AG04450 (cell line): ENCODE results near the gene SMIM32. TPM values are rescaled to one million over a fixed set of nuclear protein-coding genes. Genes with fewer than 3 reads are reported as not detected.

Experiments
- CTCF ChIA-PET: fragments of 300-600, 350-600 bp; formaldehyde crosslinking; extraction: SDS; loops from one replicate; lab custom pipeline; 2022; ENCODE audit warnings: antibody characterized with exemption, inconsistent platforms; lab: Charles Lee
- POLR2A ChIA-PET: fragments of 350-600 bp; formaldehyde crosslinking; extraction: SDS; loops from one replicate; lab custom pipeline; 2021; ENCODE audit warnings: antibody characterized with exemption, inconsistent platforms; lab: Yijun Ruan, JAX
- DNase-seq: peaks from one replicate; pipeline ENCODE4 v3.0.0-alpha.2; 2011; ENCODE audit warnings: low read depth, low spot score
- H3K27ac ChIP-seq: one replicate; pipeline ENCODE4 v1.5.1; 2012; ENCODE audit warnings: low read depth, low read length, control low read depth
- H3K27me3 ChIP-seq: one replicate; pipeline ENCODE4 v1.6.0; 2012; ENCODE audit warnings: low read length; ENCODE audit not compliant: control insufficient read depth, insufficient read depth
- H3K4me3 ChIP-seq: 2 replicates; pipeline ENCODE4 v1.5.1; 2011; ENCODE audit warnings: mild to moderate bottlenecking, low read depth, low read length, control low read depth
- H3K9me3 ChIP-seq: 2 replicates; pipeline ENCODE4 v1.5.1; 2012; ENCODE audit warnings: low read length; ENCODE audit not compliant: control insufficient read depth, insufficient read depth
- polyA plus RNA-seq: library from polyadenylated mRNA; depleted of rRNA; stranded (reverse); fragments of >200 nt; gene quantifications from 2 replicates; pipeline ENCODE4 v1.2.3, GENCODE V29; 2011
- TF ChIP-seq, protein P1 (sequence below): IDR thresholded peaks from 2 replicates; pipeline ENCODE4 v1.5.1; 2011; ENCODE audit warnings: low read depth, low read length, control low read depth, inconsistent platforms

Gene SMIM32
- polyA plus RNA-seq, 1 experiment = not detected

DNA sequence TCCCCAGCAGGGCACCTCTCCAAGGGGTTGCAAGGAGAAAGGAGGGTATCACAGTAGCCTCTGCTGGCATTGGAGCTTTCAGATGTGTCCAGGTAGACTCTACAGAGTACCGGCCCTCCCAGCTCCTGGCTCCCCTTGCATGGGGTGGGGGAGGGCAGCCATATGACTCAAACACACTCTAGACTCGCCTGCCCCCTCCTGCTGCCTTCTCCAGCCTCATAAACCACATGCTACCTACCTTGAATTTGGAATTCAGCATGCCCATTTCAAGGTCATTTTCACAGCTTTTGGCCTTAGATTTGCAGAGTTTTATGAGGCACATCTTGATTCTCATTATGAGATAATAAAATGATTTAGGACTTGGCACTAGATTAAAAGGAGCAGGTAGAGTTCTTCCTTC lies 32.8 kb upstream of the SMIM32 start:
- Histone ChIP-seq H3K4me3 (no peak overlapping the region), H3K9me3 (no peaks in the 10 kb centered on the region), H3K27ac (no peak overlapping the region), H3K27me3 (peaks cover 13% of the 10 kb centered on the region)
- TF ChIP-seq, protein P1, sequence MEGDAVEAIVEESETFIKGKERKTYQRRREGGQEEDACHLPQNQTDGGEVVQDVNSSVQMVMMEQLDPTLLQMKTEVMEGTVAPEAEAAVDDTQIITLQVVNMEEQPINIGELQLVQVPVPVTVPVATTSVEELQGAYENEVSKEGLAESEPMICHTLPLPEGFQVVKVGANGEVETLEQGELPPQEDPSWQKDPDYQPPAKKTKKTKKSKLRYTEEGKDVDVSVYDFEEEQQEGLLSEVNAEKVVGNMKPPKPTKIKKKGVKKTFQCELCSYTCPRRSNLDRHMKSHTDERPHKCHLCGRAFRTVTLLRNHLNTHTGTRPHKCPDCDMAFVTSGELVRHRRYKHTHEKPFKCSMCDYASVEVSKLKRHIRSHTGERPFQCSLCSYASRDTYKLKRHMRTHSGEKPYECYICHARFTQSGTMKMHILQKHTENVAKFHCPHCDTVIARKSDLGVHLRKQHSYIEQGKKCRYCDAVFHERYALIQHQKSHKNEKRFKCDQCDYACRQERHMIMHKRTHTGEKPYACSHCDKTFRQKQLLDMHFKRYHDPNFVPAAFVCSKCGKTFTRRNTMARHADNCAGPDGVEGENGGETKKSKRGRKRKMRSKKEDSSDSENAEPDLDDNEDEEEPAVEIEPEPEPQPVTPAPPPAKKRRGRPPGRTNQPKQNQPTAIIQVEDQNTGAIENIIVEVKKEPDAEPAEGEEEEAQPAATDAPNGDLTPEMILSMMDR = no peak
- ChIA-PET POLR2A (no interaction called here), CTCF (interaction anchor here (1.8 kb wide), 1 partner anchor 14 kb away, joined by 4 read pairs; no protein-coding TSS in a partner anchor)
- DNase-seq = no peak

DNA sequence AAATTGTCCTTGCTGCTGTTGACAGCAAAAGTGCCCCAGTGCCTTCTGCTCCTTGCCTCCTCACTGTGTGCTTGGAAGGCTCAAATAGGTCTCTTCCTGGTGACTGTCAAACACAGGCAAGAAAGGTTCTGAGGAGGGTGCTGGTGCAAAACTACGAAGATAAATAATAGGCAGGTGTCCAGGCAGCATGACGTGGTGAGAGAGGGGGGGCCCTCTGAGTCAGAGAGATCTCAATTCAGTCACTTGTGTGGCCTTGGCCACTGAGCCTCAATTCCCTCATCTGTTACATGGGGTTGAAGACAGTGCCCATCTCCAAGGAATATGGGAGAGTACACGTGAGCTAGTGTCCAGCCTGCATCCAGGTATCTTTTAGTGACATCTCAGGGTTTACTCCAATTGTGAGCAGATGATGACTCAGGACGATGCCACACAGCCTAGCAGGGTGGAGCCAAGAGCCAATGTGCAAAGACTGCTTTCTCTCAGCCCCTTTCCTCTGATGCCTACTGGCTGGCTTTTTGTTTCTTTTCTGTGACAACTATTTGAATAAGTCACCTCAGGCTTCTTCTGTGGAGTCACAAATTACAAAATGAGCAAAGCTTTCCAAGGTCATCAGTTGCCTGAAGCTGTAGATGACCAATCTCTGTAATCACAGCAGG lies 29.7 kb upstream of the SMIM32 start:
- TF ChIP-seq, protein P1 = no peak
- ChIA-PET POLR2A (no interaction called here), CTCF (interaction anchor here (0.6 to 1.2 kb wide), 3 partner anchors 11 to 49 kb away, joined by 3 to 7 read pairs (median 3); no protein-coding TSS in a partner anchor)
- Histone ChIP-seq H3K27ac (no peak overlapping the region), H3K9me3 (no peaks in the 10 kb centered on the region), H3K27me3 (peaks cover 10% of the 10 kb centered on the region), H3K4me3 (no peak overlapping the region)
- no peak for DNase-seq

DNA sequence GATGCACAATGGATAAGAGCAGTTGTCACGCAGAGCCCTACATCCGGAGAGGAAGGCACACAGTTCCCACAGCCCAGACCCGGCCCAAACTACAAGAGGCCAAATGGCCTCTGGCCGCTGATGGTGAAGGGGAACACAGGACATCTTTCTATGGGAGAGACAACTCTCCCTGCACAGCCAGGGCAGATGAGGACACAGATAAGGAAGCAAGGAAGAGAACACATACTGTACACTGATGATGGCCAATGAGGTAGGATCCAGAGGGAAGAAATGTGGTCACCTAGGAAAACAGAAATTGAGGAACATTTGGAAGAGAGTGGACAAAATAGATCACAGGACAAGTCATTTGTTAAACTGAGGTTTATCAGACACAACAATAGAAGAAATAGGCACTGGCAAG lies 28.4 kb upstream of the SMIM32 start:
- DNase-seq = no peak
- H3K9me3 ChIP-seq = no peaks in the 10 kb centered on the region
- no peak overlapping the region for H3K27ac ChIP-seq
- H3K27me3 ChIP-seq = peaks cover 6% of the 10 kb centered on the region
- ChIA-PET POLR2A (no interaction called here), CTCF (no interaction called here)
- TF ChIP-seq, protein P1 = no peak
- no peak overlapping the region for H3K4me3 ChIP-seq

DNA sequence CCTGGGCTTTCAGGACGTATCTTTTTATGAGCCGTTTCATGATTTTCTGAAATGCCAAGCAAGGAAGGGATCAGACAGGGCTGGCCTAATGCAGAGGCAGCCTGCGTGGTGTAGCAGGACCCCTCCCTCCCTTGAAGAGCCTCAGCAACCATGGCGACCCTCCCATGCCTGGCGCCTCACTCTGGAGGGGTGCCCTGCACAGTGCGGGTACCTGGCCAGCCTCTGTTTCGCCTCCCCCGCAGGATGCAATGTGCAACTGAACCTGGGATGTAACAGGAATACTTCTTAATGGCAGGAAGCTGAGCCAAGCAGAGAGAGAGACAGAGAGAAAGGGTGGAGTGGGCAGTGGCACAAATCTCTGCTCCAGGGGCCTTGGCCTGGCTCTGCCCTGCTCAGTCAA lies 23.3 kb upstream of the SMIM32 start:
- DNase-seq = no peak
- POLR2A ChIA-PET = no interaction called here
- peaks cover 6% of the 10 kb centered on the region for H3K27me3 ChIP-seq
- no peak overlapping the region for H3K4me3 ChIP-seq
- H3K27ac ChIP-seq = no peak overlapping the region
- TF ChIP-seq, protein P1 = no peak
- CTCF ChIA-PET = interaction anchor here (1.4 kb wide), 1 partner anchor 328 kb away, joined by 4 read pairs; no protein-coding TSS in a partner anchor
- H3K9me3 ChIP-seq = no peaks in the 10 kb centered on the region

DNA sequence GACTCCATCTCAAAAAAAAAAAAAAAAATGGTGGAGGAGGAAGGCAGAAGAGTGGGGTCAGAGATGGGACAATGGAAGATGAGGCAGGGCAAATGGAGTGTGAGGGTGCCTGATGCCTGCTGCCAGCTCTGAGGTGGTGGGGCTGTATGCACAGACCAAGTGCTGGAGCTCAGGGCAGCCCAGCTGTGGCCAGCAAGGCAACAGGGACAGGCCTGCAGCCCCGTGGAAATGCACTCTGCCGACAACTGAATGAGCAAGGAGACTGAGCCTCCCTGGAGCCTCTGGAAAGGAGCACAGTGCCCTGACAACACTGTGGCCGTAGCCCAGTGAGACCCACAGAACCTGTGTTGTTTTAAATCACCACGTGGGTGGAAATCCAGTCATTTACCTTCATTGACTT lies 22.9 kb upstream of the SMIM32 start:
- ChIA-PET POLR2A (no interaction called here), CTCF (no interaction called here)
- Histone ChIP-seq H3K27me3 (peaks cover 6% of the 10 kb centered on the region), H3K27ac (no peak overlapping the region), H3K9me3 (no peaks in the 10 kb centered on the region), H3K4me3 (no peak overlapping the region)
- no peak for DNase-seq
- TF ChIP-seq, protein P1 = no peak
